ENCODE data around the gene FAM149B1. TPM values are rescaled to one million over a fixed set of nuclear protein-coding genes. Genes with fewer than 3 reads are reported as not detected.

Gene FAM149B1
- total RNA-seq, 1 experiment from 2014 or later, result 39.1 TPM

DNA sequence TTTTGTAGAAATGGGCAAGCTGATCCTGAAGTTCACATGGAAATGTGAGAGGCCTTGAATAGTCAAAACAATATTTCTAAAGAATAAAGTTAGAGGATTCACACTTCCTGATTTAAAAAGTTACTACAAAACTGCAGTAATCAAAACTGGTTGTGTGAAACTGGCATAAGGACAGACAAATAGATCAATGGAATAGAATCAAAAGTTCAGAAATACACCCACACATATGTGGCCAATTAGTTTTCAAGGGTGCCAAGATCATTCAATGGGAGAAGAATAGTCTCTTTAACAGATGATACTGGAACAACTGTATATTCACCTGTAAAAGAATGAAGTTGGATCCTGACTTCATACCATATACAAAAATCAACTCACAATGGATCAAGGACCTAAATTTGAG, 51.5 kb downstream of the FAM149B1 start:
- Histone ChIP-seq H4K20me1 (ENCODE audit: low read length) (no peaks in the 10 kb centered on the region), H3K9me2 (replicated peaks; ENCODE audit: low read length) (no peaks in the 10 kb centered on the region), H3K4me2 (ENCODE audit: low read length) (no peak overlapping the region), H3K79me2 (ENCODE audit: low read length) (no peaks in the 10 kb centered on the region), H2AFZ (ENCODE audit: low read length) (no peak overlapping the region), H3K9ac (ENCODE audit: low read length) (no peak overlapping the region), H3K4me3 (ENCODE audit: low read length) (no peak overlapping the region), H3F3A (ENCODE audit: low read length, unreplicated experiment) (no peaks in the 10 kb centered on the region), H3K9me3 (ENCODE audit: low read length) (no peaks in the 10 kb centered on the region), H3K4me1 (ENCODE audit: insufficient read depth, low read length) (no peaks in the 10 kb centered on the region), H3K27ac (ENCODE audit: low read length) (no peak overlapping the region), H3K27me3 (ENCODE audit: low read length) (no peaks in the 10 kb centered on the region), H3K36me3 (ENCODE audit: low read depth, low read length) (peaks cover 19% of the 10 kb centered on the region)
- intact Hi-C loops (cut with micrococcal nuclease), result loop anchor here (1.0 kb wide), 1 partner anchor 51 kb away; the partner anchor contains the start of genes ECD and FAM149B1
- DNase-seq (no peak), ATAC-seq (no peak)
- TF ChIP-seq EZH2 (IDR thresholded peaks at IDR 0.05; ENCODE audit: low read length, unreplicated experiment), result no peak
- CTCF ChIA-PET, result interaction anchor here (0.5 to 1.3 kb wide), 3 partner anchors 51 to 311 kb away, joined by 4 to 5 read pairs (median 4); partner anchors contain the start of genes ECD, FAM149B1 and P4HA1
- BruUV-seq (replicated peaks), result no TSS peak
- POLR2A ChIA-PET (ENCODE audit: unreplicated experiment), result interaction anchor here (0.7 kb wide), 1 partner anchor 122 kb away, joined by 7 read pairs; no protein-coding TSS in a partner anchor

DNA sequence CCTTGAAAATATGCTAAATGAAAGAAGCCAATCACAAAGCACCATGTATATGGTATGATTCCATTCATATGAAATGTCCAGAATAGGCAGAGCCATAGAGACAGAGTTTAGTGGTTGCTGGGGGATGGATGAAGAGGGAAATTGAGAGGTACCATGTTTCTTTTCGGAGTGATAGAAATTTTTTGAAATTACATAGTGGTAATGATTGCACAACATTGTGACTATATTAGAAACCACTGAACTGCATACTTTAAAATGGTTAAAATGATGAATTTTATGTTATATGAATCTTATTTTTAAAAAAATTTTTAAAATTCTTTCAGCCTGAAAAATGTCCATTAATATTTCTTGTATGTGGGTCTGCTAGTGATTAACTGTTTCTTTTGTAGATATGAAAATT, 53.1 kb downstream of the FAM149B1 start:
- ChIA-PET POLR2A (ENCODE audit: unreplicated experiment) (no interaction called here), CTCF (no interaction called here)
- Histone ChIP-seq H2AFZ (ENCODE audit: low read length) (no peak overlapping the region), H4K20me1 (ENCODE audit: low read length) (no peaks in the 10 kb centered on the region), H3K9ac (ENCODE audit: low read length) (no peak overlapping the region), H3K4me2 (ENCODE audit: low read length) (no peak overlapping the region), H3K9me3 (ENCODE audit: low read length) (no peaks in the 10 kb centered on the region), H3K36me3 (ENCODE audit: low read depth, low read length) (peaks cover 16% of the 10 kb centered on the region), H3K4me3 (ENCODE audit: low read length) (no peak overlapping the region), H3K79me2 (ENCODE audit: low read length) (no peaks in the 10 kb centered on the region), H3K27ac (ENCODE audit: low read length) (no peak overlapping the region), H3F3A (ENCODE audit: low read length, unreplicated experiment) (no peaks in the 10 kb centered on the region), H3K27me3 (ENCODE audit: low read length) (no peaks in the 10 kb centered on the region), H3K9me2 (replicated peaks; ENCODE audit: low read length) (no peaks in the 10 kb centered on the region), H3K4me1 (ENCODE audit: insufficient read depth, low read length) (no peaks in the 10 kb centered on the region; the same call in 1 of the 2 replicates)
- intact Hi-C loops (cut with micrococcal nuclease), result no loop called here
- ATAC-seq (no peak), DNase-seq (no peak)
- BruUV-seq (replicated peaks), result no TSS peak
- TF ChIP-seq EZH2phosphoT487 (IDR thresholded peaks at IDR 0.05; ENCODE audit: borderline replicate concordance, low read length) (no peak), EZH2 (IDR thresholded peaks at IDR 0.05; ENCODE audit: low read length, unreplicated experiment) (no peak)
- TF ChIP-seq, protein P1, sequence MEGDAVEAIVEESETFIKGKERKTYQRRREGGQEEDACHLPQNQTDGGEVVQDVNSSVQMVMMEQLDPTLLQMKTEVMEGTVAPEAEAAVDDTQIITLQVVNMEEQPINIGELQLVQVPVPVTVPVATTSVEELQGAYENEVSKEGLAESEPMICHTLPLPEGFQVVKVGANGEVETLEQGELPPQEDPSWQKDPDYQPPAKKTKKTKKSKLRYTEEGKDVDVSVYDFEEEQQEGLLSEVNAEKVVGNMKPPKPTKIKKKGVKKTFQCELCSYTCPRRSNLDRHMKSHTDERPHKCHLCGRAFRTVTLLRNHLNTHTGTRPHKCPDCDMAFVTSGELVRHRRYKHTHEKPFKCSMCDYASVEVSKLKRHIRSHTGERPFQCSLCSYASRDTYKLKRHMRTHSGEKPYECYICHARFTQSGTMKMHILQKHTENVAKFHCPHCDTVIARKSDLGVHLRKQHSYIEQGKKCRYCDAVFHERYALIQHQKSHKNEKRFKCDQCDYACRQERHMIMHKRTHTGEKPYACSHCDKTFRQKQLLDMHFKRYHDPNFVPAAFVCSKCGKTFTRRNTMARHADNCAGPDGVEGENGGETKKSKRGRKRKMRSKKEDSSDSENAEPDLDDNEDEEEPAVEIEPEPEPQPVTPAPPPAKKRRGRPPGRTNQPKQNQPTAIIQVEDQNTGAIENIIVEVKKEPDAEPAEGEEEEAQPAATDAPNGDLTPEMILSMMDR (conservative IDR thresholded peaks at IDR 0.05; ENCODE audit: low read depth, low read length), result no peak

DNA sequence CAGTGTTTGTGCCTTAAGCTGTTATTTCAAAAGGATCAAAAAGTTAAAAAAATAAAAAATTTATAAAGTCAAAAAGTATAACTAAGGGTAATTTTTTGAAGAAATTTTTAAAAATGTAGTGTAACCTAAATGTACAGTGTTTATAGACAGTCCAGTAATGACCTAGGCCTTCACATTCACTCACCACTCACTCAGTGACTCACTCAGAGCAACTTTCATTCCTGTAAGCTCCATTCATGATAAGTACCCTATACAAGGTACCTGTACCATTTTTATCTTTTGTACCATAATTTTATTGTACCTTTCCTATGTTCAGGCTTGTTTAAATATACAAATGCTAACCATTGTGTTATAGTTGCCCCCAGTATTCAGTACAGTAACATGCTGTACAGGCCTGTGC, 57.6 kb downstream of the FAM149B1 start:
- Histone ChIP-seq H3K27me3 (ENCODE audit: low read length) (no peaks in the 10 kb centered on the region), H3K4me2 (ENCODE audit: low read length) (no peak overlapping the region), H3K9me2 (replicated peaks; ENCODE audit: low read length) (no peaks in the 10 kb centered on the region), H3K4me3 (ENCODE audit: low read length) (no peak overlapping the region), H3F3A (ENCODE audit: low read length, unreplicated experiment) (no peaks in the 10 kb centered on the region), H3K79me2 (ENCODE audit: low read length) (no peaks in the 10 kb centered on the region), H4K20me1 (ENCODE audit: low read length) (no peaks in the 10 kb centered on the region), H3K36me3 (ENCODE audit: low read depth, low read length) (no peaks in the 10 kb centered on the region; the same call in 1 of the 2 replicates), H3K9me3 (ENCODE audit: low read length) (no peaks in the 10 kb centered on the region), H3K9ac (ENCODE audit: low read length) (no peak overlapping the region), H3K27ac (ENCODE audit: low read length) (no peak overlapping the region), H3K4me1 (ENCODE audit: insufficient read depth, low read length) (no peaks in the 10 kb centered on the region; the same call in 1 of the 2 replicates), H2AFZ (ENCODE audit: low read length) (no peak overlapping the region)
- intact Hi-C loops (cut with micrococcal nuclease), result no loop called here
- CTCF ChIA-PET, result interaction anchor here (0.6 kb wide), 1 partner anchor 133 kb away, joined by 4 read pairs; no protein-coding TSS in a partner anchor
- DNase-seq, result peak; percentile 77
- peak; percentile 86 for ATAC-seq
- TF ChIP-seq EZH2phosphoT487 (IDR thresholded peaks at IDR 0.05; ENCODE audit: borderline replicate concordance, low read length) (no peak), EZH2 (IDR thresholded peaks at IDR 0.05; ENCODE audit: low read length, unreplicated experiment) (no peak)
- TF ChIP-seq, protein P1 (conservative IDR thresholded peaks at IDR 0.05; ENCODE audit: low read depth, low read length), result no peak
- BruUV-seq (replicated peaks), result no TSS peak
- POLR2A ChIA-PET (ENCODE audit: unreplicated experiment), result interaction anchor here (0.5 to 1.3 kb wide), 3 partner anchors 16 to 504 kb away, joined by 3 to 16 read pairs (median 8); no protein-coding TSS in a partner anchor

Measured in PC-3 (cell line).